Suprapubic skin (tissue), 3 donors: ENCODE measurements around the gene KLF12.

Source experiments
- CTCF ChIP-seq, 2 donors: fragments of 200-600 bp in 1 of 2; fragments of 450-650 bp in 1 of 2; sonication (generic) in 1 of 2; IDR thresholded peaks; one replicate each; pipeline ENCODE4 v1.5.1; 2016 to 2019; ENCODE audit warnings: antibody characterized with exemption in 2 of 2, mild to moderate bottlenecking in 1 of 2, moderate library complexity in 1 of 2
- POLR2A ChIP-seq, 2 donors: fragments of 450-650 bp; IDR thresholded peaks; one replicate each; pipeline ENCODE4 v1.6.1; 2017; ENCODE audit warnings: antibody characterized with exemption in 2 of 2, mild to moderate bottlenecking in 2 of 2, moderate library complexity in 2 of 2

DNA sequence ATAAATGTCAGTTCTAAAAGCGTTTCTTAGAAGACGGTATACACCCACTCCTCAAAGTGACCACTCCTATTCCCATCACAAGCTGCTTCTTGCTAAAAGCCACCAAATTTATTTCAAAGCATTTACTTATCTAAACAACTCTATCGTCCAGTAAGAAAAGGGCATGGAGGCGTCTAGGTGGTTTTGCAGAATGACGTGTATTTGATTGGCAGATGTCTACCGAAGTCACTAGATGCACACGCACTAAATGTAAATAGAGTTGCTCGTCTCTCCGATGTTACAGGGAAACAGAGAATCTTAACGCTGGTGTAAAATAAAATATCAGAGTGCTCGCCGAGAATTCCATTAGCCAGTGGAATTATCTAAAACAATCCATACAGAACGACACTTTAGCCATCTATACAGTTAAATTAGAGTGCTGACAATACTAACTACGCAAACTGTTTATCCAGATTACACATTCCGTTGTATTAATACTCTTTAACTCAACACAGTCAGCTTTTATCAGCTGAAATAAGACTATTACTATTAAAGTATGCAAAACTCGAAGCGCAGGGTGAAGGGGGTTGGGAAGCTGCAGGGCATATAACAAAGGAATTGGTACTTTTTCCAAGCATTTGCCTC lies 1.9 kb downstream of the KLF12 start:
- TF ChIP-seq POLR2A (IDR thresholded peaks at IDR 0.05) = no peak
- no peak for TF ChIP-seq CTCF (IDR thresholded peaks at IDR 0.05)
